ENCODE data around the gene SCFD2.

Gene SCFD2

DNA sequence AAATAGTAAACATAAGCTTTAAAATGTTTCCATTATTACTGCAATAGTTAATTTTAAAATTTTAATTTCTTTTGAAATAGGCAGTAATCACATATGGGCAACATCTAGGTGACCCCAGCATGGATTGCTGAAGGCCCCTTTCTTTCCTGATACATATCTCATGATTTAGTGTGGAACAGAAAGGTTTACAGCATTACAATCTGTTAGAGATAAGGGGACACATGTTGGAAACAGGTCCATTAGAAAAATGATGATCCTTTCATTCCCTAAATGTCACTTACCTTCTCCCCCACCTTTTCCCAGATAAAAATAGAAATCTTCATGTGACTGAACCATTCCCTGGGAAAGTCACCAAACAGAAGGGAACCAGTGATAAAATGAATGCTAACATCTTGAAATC is 413.3 kb downstream of the SCFD2 start:
- DNase-seq (ENCODE audit: low read depth): no peak

GRCh38 chr4:52951016-52951415 is 414.8 kb downstream of the SCFD2 start:
- DNase-seq (ENCODE audit: low read depth): no peak

DNA sequence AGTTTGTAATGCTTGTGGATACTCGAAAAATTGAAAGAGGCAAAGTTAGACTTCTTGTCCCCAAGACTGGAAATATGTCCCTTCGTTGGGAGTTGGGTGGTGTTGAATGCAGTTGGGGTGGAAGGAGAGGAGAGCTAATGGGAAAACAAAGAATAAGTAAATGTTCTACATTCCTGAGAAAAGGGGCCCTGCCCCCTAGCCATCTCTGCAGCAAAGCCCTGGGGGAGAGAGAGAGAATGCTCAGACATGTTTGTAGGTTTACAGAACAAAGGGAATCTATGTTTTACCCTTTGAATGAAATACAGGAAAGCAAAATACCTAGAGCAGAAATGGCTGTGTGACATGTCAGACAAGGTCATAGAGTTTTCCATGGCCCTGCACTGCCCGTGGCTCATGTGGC is 415.6 kb downstream of the SCFD2 start:
- no peak for DNase-seq (ENCODE audit: low read depth)

DNA sequence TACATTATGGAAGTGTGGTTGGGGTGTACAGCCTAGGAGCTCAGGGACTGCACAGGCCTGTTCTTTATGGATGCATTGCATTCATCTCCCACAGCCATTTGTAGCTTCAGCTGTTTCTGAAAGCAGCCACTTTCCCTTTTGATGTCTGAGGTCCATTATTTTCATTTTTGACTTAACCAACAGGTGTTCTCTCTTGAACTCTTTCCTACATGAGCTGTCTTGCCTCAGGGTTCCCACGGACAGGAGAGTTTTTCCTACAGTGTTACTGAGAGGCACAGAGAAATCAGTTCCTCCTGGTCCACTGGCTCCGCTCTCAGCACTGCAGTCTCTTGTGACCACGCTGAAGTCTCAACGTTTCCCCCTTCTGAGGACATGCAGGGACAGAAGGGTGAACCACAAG is 416.5 kb downstream of the SCFD2 start:
- DNase-seq (ENCODE audit: low read depth): no peak

GRCh38 chr4:52948057-52948423 is 417.8 kb downstream of the SCFD2 start:
- DNase-seq (ENCODE audit: low read depth): no peak

DNA sequence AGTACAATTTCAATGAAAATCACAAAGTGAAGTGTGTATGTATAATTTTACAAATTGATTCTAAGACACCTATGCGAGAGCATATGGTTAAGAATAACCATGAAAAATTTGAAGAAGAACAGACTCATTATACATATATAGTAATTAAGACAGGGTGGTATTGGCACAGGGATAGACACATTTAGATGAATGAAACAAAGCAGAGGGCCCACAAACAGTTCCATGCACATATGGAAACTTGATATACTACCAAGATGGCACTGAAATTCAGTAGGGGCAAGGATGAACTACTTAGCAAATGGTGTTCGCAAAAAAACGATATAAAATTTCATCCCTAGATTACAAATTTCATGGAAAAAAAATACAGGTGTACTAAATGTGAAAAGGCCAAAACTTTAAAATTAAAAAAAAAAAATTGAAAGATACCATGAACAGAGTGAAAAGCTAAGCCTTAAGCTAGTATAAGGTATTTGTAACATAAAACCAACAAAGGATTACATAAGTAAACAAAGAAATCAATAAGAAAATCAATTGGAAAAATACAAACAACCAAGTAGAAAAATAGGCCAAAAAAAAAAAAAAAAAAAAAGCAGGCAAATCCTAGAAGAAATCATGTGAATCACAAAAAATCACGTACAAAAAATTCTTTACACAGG is 418.3 kb downstream of the SCFD2 start:
- no peak for DNase-seq (ENCODE audit: low read depth)

GRCh38 chr4:52946855-52947254 is 419.0 kb downstream of the SCFD2 start:
- no peak for DNase-seq (ENCODE audit: low read depth)

DNA sequence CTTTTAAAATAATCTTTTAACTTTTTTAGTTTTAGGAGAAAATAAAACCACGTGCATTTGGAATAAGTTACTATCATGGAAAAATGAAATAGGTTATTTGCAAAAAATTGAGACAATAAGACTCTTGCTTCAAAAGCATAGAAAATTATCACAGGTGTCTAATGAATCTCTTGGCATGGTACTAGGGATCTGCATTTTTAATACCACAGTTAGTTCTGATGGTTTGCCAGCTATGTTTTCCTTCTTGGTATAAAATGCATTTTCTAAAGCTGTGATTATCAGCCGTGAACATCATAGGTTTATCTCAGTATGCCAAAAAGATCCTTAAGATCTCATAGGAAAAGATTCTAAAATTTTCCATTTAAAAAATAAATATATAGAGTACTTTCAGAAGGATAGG is 419.9 kb downstream of the SCFD2 start:
- no peak for DNase-seq (ENCODE audit: low read depth)

DNA sequence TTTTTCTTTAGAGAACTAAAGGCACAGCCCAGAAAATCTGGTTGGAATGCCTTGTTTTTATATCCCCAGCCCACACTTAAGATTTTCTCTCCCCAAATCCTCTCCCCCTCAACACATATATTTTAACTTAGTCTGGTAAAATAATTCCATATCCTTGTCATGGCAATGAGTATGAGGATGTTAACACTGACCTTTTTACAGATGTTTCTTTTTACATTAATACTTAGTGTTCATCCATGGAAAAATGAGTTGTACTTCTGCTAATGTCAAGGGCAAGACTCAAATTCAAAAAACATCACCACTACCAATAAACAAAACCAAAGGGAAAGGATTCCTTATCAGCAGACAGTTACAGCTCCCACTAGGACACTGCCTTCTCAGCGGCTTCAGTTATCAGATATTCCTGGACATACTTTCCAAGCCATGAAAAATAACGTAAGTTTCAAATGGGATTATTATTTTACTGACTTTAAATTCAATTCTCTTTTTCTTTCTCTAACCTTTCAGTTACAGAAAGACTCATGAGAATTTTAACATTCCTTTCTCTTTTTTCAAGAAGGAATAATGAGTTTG is 420.4 kb downstream of the SCFD2 start:
- no peak for DNase-seq (ENCODE audit: low read depth)

DNA sequence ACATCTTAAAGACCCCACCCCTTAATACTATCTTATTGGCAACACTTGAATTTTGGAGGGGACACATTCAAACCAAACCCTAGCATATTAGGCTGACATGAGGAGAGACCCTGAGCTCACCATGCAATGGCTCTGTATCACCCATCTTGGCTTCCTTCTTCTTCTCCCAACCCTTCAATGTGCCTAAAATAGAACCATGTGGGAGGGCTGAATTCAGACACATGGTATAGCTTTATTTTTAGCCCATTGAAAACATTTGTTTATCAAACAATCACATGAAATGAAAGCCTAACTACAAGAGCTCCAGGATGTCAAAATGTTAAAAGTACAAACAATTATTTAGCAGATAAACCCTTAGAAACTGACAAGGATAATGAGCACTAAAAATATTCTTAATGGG is 422.2 kb downstream of the SCFD2 start:
- DNase-seq (ENCODE audit: low read depth): no peak

DNA sequence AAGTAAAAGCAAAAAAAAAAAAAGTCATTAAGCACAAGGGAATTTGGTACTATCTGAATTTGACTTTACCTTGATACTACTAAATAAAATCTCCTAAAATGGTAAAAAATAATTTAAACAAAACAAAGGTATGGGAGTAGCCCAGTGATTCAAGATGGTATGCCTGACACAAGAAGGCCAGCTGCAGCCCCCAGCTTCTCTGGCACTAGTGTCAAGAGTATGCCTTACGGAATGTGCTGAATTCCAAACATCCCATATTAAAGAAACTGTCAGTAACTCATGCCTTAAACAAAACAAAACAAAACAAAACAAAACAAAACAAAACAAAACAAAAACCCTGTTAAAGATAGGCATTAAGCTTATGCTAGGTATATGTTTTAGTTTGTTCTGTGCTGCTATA is 422.9 kb downstream of the SCFD2 start:
- DNase-seq (ENCODE audit: low read depth): no peak

DNA sequence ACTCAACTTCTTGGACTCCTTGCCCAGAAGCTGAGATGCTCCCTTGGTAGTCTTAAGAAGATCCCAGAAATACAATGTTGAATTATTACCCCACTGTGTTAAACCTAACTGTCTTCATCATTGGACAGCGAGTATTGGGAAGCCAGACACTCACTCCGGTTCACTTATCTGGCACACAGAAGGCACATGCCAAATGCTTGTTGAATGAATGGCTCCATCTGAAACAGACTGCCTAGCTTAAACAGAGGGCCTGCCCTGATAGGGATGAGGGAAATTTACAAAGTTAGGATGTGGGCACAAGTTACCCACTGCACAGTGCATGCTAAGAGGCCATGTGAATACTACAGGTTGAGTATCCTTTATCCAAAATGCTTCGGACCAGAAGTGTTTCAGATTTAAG is 424.4 kb downstream of the SCFD2 start:
- DNase-seq (ENCODE audit: low read depth): no peak

DNA sequence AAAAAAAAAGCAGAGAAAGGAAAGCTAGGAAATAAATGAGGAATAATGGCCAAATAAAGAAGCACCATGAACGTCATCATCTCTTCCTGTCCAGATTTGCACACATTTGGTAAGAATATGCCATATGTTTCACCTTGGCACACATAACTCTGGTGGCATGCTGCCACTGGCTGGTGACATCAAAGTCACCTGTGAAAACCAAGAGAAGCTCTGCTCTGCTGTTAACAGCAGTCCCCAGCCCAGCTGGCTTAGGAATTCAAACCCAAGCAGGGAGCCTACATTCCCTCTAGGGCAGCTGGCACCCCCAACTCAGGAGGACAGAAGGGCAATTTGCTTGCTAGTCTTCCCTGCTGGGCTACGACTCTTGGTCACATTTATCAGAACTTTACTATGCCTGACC is 426.1 kb downstream of the SCFD2 start:
- no peak for DNase-seq (ENCODE audit: low read depth)

DNA sequence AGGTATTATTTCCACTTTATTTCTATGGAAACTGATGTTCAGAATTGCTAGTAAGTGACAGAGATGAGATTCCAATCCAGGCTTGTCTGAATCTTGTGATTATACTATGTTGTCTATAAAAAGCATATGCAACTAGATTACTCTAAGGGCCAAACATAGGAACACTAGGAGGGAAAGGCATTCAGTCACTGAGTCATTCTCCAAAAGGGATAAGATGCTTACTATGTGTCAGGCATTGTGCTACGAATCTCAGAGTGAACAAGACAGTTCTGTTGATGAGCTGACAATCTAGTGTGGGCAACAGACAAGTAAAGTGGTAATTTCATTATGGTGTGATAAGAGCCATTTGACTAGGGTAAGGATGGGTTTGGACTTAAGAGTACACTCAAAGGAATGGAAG is 426.5 kb downstream of the SCFD2 start:
- no peak for DNase-seq (ENCODE audit: low read depth)

DNA sequence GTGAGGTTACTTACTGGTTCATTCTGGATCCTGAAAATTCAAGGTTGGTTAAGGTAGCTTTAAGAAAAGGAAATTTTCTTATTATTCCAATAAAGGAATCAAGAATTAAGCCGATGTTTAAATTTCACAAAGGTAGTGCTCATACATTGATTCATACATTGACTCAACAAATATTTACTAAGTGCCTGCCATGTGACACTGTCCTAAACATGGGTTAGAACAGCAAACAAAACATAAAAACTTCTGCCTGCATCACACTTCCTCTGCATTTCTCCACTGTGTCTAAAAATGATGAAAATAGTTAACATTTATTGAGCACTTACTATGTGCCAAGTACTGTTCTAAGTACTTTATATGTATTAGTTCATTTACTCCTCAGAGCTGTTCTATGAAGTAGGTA is 428.0 kb downstream of the SCFD2 start:
- DNase-seq (ENCODE audit: low read depth): no peak

GRCh38 chr4:52936729-52937128 is 429.1 kb downstream of the SCFD2 start:
- DNase-seq (ENCODE audit: low read depth): no peak

GRCh38 chr4:52935317-52935716 is 430.5 kb downstream of the SCFD2 start:
- DNase-seq (ENCODE audit: low read depth): no peak

DNA sequence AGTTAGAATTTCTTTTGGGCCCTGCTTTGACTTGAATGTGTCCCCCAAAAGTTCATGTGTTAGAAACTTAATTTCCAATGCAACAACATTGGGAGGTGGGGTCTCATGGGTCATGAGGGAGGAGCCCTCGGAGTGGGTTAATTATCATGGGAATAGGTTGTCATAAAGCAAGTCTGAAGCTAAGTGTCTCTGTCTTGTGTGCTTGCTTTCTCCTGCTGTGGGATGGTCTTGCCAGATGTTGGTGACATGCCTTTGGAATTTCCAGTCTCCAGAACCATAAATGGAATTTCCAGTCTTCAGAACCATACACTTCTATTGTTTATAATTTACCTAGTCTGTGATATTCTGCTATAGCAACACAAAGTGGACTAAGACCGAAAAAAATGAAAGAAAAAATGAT is 432.1 kb downstream of the SCFD2 start:
- DNase-seq (ENCODE audit: low read depth): no peak

GRCh38 chr4:52932591-52933470 is 433.0 kb downstream of the SCFD2 start:
- DNase-seq (ENCODE audit: low read depth): no peak

DNA sequence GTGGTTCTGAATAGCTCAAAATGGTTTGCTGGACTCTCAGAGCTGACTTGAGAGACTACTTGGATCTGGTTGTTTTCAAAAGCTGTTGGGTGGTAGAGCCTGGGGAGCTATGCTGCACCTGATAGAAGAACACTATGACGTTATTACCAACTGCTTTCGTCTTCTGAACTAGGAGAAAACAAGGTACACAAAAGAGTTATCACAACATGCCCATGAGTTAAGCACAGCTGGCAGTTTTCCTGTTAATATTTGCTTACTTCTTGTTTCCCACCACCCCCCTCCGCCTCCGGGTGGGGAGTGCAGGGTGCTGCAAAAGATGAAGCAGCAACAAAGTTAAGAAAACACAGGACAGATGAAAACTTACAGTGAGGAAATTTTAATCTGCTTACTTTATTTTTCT is 434.6 kb downstream of the SCFD2 start:
- DNase-seq (ENCODE audit: low read depth): no peak

GRCh38 chr4:52926196-52926974 is 439.5 kb downstream of the SCFD2 start:
- no peak for DNase-seq (ENCODE audit: low read depth)

- DNase-seq (ENCODE audit: low read depth): no peak
Observed at GRCh38 chr4:52925531-52925968, 440.3 kb downstream of the SCFD2 start.

- no peak for DNase-seq (ENCODE audit: low read depth)
Observed at GRCh38 chr4:52919461-52919860, 446.4 kb downstream of the SCFD2 start.

Data from T-helper 22 cell (primary cell).